OCI-LY1 (cell line): Measurements from ENCODE around the gene TEX13A.

Experiments
- H2AFZ ChIP-seq: fragments of 200-600 bp; sonication (generic), shearing (Covaris generic); 2 replicates; pipeline ENCODE4 v1.6.0; 2014; ENCODE audit warnings: antibody characterized with exemption, mild to moderate bottlenecking, low read length
- H3F3A ChIP-seq: fragments of 200-600 bp; sonication (generic), shearing (Covaris generic); 2 replicates; pipeline ENCODE4 v1.6.0; 2014; ENCODE audit warnings: mild to moderate bottlenecking, antibody characterized with exemption, low read length, moderate library complexity; ENCODE audit not compliant: insufficient read depth
- H3K27ac ChIP-seq: fragments of 200-600 bp; sonication (generic); 2 replicates; pipeline ENCODE4 v1.5.1; 2014; ENCODE audit warnings: low read length, mixed run types, mild to moderate bottlenecking, low read depth; ENCODE audit not compliant: poor library complexity, severe bottlenecking
- H3K27me3 ChIP-seq: fragments of 200-600 bp; sonication (generic); 2 replicates; pipeline ENCODE4 v1.6.0; 2014; ENCODE audit warnings: antibody characterized with exemption, mild to moderate bottlenecking, low read length, moderate library complexity; ENCODE audit not compliant: insufficient read depth
- H3K36me3 ChIP-seq: fragments of 200-600 bp; sonication (generic); 2 replicates; pipeline ENCODE4 v1.6.1; 2014; ENCODE audit warnings: mild to moderate bottlenecking, antibody characterized with exemption, low read length, moderate library complexity, mixed read lengths; ENCODE audit not compliant: insufficient read depth
- H3K4me1 ChIP-seq: fragments of 200-600 bp; sonication (generic); 2 replicates; pipeline ENCODE4 v1.5.1; 2014; ENCODE audit warnings: mild to moderate bottlenecking, low read length, moderate library complexity; ENCODE audit not compliant: insufficient read depth, severe bottlenecking
- H3K4me2 ChIP-seq: fragments of 200-600 bp; sonication (generic), shearing (Covaris generic); 2 replicates; pipeline ENCODE4 v1.6.1; 2014; ENCODE audit warnings: low read length
- H3K4me3 ChIP-seq: fragments of 200-600 bp; sonication (generic); 2 replicates; pipeline ENCODE4 v1.5.1; 2014; ENCODE audit warnings: low read length, low read depth, mild to moderate bottlenecking, mixed read lengths; ENCODE audit not compliant: poor library complexity, severe bottlenecking
- H3K79me2 ChIP-seq: fragments of 200-600 bp; shearing (Covaris generic); 2 replicates; pipeline ENCODE4 v1.6.1; 2016; ENCODE audit warnings: mixed run types, low read length, mixed read lengths; ENCODE audit not compliant: insufficient read depth
- H3K9ac ChIP-seq: fragments of 200-600 bp; sonication (generic), shearing (Covaris generic); 2 replicates; pipeline ENCODE4 v1.6.1; 2014; ENCODE audit warnings: mild to moderate bottlenecking, low read length, mixed read lengths
- H3K9me2 ChIP-seq: fragments of 200-600 bp; sonication (generic), shearing (Covaris generic); 2 replicates; pipeline ENCODE4 v1.6.1; 2014; ENCODE audit warnings: low read depth, mild to moderate bottlenecking, low read length, mixed read lengths
- H3K9me3 ChIP-seq: fragments of 200-600 bp; shearing (Covaris generic); 2 replicates; pipeline ENCODE4 v1.6.1; 2014; ENCODE audit warnings: low read length, mixed read lengths
- H4K20me1 ChIP-seq: fragments of 200-600 bp; sonication (generic), shearing (Covaris generic); 2 replicates; pipeline ENCODE4 v1.6.0; 2016; ENCODE audit warnings: mild to moderate bottlenecking, low read length; ENCODE audit not compliant: insufficient read depth
- CTCF ChIP-seq: fragments of 200-600 bp; sonication (generic), shearing (Covaris generic); IDR thresholded peaks from 2 replicates; pipeline ENCODE4 v1.5.1; 2017; ENCODE audit warnings: mild to moderate bottlenecking, antibody characterized with exemption, low read length, moderate library complexity, mixed read lengths
- EZH2 ChIP-seq: fragments of 200-600 bp; sonication (generic), shearing (Covaris generic); IDR thresholded peaks from 2 replicates; pipeline ENCODE4 v1.8.0; 2017; ENCODE audit warnings: borderline replicate concordance, mixed run types, mild to moderate bottlenecking, antibody characterized with exemption, low read length, moderate library complexity, mixed read lengths

The TEX13A gene

GRCh38 chrX:105265093-105265492 is 44.6 kb upstream of the TEX13A start:
- no peak overlapping the region for H3K9ac ChIP-seq
- no peaks in the 10 kb centered on the region for H3K9me3 ChIP-seq
- H3K27ac ChIP-seq: no peak overlapping the region
- no peak for TF ChIP-seq CTCF
- no peak overlapping the region for H3K4me3 ChIP-seq
- no peaks in the 10 kb centered on the region for H3K4me1 ChIP-seq
- no peak overlapping the region for H2AFZ ChIP-seq
- no peaks in the 10 kb centered on the region for H3K9me2 ChIP-seq
- H4K20me1 ChIP-seq: no peaks in the 10 kb centered on the region
- H3F3A ChIP-seq: no peaks in the 10 kb centered on the region
- no peaks in the 10 kb centered on the region for H3K36me3 ChIP-seq
- H3K4me2 ChIP-seq: no peak overlapping the region
- H3K27me3 ChIP-seq: no peaks in the 10 kb centered on the region
- no peaks in the 10 kb centered on the region for H3K79me2 ChIP-seq

- Histone ChIP-seq H3K9me3 (no peaks in the 10 kb centered on the region), H3K27me3 (no peaks in the 10 kb centered on the region), H3K9ac (no peak overlapping the region), H2AFZ (no peak overlapping the region), H3K4me1 (no peaks in the 10 kb centered on the region), H3K4me2 (no peak overlapping the region), H3F3A (no peaks in the 10 kb centered on the region), H3K4me3 (no peak overlapping the region), H3K9me2 (no peaks in the 10 kb centered on the region), H3K79me2 (no peaks in the 10 kb centered on the region), H3K36me3 (no peaks in the 10 kb centered on the region), H3K27ac (no peak overlapping the region), H4K20me1 (no peaks in the 10 kb centered on the region)
- TF ChIP-seq EZH2 (no peak), CTCF (no peak)
Observed at GRCh38 chrX:105263801-105264200, 43.3 kb upstream of the TEX13A start.

GRCh38 chrX:105263171-105263570 is 42.7 kb upstream of the TEX13A start:
- no peaks in the 10 kb centered on the region for H3K4me1 ChIP-seq
- H2AFZ ChIP-seq: no peak overlapping the region
- H4K20me1 ChIP-seq: no peaks in the 10 kb centered on the region
- no peak overlapping the region for H3K27ac ChIP-seq
- H3K9ac ChIP-seq: no peak overlapping the region
- no peak overlapping the region for H3K4me2 ChIP-seq
- no peak for TF ChIP-seq EZH2
- no peak for TF ChIP-seq CTCF
- no peak overlapping the region for H3K4me3 ChIP-seq
- no peaks in the 10 kb centered on the region for H3K27me3 ChIP-seq
- H3F3A ChIP-seq: no peaks in the 10 kb centered on the region
- no peaks in the 10 kb centered on the region for H3K9me3 ChIP-seq
- no peaks in the 10 kb centered on the region for H3K36me3 ChIP-seq
- no peaks in the 10 kb centered on the region for H3K9me2 ChIP-seq
- H3K79me2 ChIP-seq: no peaks in the 10 kb centered on the region
